ENCODE results near the gene CLEC11A.

The CLEC11A gene

DNA sequence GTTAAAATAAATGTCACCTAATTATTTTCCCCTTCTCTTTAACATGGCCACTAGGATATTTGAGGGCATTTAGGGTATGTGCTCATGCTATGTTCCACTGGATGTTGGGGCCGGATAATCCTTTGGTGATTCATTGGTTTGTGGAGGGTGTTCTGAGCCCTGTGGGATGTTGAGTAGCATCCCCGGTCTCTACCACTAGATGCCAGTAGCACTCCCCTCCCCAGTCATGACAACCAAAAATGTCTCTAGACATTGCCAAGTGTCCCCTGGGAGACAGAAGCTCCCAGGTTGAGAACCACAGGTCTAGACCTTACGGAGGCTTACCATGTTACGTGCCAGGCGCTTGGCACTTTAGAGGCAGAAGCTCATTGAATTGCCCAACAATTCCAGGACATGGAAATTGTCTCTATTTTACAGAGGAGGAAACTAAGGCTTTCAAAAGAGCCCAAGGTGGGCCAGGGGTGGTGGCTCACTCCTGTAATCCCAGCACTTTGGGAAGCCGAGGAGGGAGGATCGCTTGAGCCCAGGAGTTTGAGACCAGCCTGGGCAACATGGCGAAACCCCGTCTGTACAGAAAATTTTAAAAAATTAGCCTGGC, 17.6 kb upstream of the CLEC11A start:
- DNase-seq (ENCODE audit: low read depth) = no peak

DNA sequence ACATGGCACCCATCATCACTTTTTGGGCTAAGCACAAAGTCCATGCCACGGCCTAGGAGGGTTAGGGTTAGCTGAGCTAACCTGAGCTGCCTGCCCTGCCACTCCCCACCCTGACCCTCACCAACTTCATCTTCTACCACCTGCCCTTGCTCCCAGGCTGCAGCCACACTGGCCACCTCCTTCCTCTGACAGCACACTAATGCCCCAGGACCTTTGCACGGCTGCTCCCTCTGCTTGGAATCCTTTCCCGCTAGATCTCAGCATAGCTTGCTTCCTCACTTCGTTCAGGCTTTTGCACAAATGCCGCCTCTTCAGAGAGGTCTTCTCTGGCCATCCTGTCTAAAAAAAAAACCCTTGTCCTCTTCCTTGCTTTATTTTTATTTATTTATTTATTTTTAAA, 16.8 kb upstream of the CLEC11A start:
- no peak for DNase-seq (ENCODE audit: low read depth)

DNA sequence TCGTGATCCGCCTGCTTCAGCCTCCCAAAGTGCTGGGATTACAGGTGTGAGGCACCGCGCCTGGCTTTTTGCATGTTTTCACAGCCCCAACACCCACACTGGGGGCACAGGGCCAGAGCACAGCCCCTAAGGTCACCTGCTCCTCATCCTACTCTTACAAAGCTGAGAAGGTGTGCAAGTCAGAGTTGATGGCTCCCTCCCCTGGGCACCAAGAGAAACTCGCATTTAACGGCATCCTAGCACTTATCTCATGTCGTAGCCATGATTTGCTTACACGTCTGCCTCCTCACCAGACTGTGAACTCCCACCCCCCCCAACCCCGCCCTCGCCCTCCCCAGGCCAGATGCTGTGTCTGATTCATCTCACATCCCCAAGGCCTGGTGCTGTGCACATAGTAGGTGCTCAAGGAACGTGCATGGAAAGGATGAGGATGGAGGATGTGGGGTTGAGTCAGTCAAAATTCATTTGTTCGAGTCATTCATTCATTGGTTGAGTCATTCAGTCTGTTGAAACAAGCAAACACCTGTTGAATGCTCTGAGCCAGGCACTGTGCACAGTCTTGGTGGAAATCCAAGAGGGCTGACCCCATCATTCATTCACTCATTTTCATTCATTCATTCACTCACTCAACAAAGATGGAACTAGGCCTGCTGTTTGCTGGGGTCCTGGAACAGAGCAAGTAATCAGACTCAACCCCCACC, 14.8 kb upstream of the CLEC11A start:
- no peak for DNase-seq (ENCODE audit: low read depth)

DNA sequence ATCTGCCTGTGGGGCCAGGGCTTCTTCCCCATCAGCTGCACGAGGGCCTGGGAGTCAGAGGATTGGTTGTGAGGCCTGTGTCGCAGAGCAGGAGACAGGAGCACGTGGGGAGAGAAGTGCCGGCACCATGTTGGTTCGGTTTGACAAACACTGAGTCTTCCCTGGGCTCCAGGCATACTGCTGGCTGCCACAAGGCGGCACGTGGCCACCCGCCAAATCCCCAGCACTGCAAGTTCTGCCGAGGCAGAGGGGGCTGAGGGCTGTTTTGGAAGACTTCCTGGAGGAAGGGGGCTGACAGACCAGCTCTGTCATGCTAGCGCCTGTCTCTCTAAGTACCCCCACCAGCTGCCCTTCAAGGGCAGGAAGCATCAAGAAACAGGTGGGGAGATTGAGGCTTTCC, 13.1 kb upstream of the CLEC11A start:
- DNase-seq (ENCODE audit: low read depth) = no peak

DNA sequence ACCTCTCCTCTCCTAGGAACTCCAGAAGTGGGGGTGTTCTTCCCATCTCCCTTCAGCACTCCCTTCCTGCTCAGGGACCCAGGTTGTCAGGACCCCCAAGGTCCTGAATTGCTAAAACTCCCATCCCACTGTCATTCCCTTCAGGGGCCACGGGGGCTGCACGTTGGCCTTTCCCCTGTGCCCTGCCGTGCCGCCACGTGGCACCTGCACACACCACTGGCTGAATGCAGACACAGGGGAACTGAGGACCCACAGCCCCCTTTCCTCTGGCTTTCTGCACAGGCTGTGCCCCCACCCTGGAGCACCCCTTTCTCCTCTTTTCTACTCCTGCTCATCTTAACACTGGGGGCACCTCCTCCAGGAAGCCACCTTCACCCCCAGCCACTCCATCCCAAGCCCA, 12.6 kb upstream of the CLEC11A start:
- no peak for DNase-seq (ENCODE audit: low read depth)

DNA sequence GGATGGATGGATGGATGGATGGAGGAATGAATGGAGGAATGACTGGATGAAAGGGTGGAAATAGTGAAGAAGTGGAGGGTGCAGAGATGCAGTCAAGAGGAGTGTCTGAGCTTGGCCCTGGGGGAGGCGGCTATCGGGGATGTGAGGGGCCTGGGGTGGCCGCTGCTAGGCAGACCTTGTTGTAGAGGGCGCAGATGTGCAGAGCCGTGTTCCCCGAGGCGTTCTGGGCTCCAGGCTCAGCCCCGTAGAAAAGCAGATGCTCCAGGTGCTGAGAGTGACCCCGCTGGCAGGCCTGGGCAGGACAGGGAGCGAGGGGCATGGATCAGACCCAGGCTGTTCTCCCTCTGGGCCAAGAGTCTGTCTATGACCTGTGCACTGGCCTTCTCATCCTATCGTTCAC, 12.0 kb upstream of the CLEC11A start:
- DNase-seq (ENCODE audit: low read depth) = no peak

DNA sequence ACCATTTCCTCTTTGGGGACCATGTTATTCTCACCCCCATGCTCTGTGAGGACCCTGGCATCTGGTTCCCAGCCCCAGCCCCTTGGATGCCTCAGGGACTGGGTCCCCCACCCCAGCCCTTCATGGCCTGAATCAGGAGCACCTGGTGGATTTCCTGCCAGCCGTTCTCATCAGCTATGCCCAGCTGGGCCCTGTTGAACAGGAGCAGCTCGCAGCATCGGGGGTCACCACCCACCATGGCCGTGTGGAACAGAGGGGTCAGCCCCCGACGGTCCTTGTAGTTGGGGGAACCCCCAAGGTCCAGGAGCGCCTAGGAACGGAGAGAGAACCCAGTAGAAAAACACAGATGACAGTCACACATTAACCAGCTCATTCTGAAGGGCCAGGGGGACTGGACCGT, 11.4 kb upstream of the CLEC11A start:
- DNase-seq (ENCODE audit: low read depth) = no peak

DNA sequence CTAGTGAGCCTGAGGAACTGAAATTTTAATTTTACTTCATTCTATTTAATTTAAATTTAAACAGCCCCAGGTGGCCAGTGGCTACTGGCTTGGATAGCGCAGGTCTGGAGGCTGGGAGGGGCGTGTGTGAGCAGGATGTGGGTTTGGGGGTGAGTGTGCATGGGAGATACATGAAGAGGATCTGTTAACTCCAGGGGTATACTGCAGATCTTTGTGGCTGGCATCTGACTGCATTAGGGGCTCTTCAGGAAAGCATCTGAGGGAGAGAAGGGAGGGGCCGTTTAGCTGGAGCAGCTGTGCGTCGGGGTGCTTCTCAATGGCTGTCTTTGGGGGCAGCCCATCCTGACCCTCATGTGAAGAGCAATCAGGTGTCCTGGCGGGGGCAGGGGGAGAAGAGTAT, 10.3 kb upstream of the CLEC11A start:
- DNase-seq (ENCODE audit: low read depth) = no peak

DNA sequence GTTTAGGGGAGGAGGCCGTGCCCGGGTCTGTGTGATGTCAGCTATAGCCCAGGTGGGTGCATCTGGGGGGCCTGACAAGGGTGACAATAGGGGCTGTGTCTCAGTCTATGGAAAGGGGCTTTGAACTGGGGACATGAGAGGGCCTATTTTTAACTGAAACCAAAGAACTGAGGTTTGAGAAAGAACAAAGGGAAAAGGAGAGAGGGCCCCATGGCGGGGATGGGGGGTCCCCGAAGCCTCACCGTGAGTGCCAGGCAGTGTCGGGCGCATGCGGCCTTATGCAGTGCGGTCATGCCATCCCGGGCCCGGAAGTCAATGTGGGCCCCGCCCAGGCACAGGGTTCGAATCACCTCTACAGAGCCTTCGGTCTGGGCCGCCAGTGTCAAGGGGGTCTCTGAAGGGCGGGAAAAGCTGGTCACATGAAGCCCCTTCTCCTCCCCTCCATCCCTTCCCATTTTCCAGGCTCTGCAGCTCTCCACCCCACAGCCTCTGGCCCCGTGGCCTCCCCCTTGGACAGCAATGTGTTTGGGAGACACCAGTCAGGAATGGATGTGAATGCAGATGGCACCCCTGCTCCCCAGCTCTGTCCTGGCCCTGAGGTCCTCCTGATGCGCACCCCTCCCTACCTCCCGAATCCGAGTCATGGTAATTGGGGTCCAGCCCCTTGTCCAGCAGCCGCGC, 9.5 kb upstream of the CLEC11A start:
- DNase-seq (ENCODE audit: low read depth) = no peak

DNA sequence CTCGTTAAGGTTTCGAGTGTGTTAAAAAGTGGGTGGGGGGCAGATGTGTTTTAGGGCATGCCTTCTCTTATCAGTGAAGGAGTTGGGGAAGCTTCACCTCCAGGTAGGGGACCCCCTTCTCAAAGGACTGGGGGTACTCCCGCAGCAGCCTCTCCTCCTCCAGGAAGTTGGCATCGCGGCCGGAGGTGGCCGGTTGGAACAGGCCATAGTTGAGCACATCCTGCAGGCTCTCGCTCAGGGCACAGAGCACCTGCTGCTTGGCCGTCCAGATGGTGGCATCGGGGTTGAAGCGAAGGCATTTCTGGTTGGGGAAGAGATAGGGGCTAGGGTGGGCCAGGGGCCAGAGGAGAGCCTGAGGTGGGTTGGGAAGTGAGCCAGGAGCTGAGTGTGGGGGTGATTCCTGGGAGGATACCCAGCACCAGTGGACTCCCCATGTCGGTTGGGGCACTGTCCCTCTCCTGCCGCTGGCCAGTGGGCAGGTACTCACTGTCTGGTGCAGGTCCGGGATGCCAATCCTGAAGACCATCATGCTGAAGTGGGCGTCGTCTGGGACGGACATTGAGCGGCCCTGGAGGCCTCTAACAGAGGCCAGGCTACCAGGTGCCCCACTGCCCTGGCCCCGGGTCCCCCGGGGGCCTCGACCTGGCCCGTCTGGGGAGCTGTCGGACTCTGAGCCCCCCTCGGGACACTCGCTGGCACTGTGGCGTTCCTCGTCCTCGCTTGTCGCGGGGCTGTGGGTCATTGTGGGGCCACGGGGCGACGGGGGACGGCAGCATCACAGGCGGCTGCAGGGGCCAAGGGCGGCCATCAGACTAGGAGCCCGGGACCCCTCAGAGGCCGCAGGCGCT, 6.8 kb upstream of the CLEC11A start:
- no peak for DNase-seq (ENCODE audit: low read depth)

DNA sequence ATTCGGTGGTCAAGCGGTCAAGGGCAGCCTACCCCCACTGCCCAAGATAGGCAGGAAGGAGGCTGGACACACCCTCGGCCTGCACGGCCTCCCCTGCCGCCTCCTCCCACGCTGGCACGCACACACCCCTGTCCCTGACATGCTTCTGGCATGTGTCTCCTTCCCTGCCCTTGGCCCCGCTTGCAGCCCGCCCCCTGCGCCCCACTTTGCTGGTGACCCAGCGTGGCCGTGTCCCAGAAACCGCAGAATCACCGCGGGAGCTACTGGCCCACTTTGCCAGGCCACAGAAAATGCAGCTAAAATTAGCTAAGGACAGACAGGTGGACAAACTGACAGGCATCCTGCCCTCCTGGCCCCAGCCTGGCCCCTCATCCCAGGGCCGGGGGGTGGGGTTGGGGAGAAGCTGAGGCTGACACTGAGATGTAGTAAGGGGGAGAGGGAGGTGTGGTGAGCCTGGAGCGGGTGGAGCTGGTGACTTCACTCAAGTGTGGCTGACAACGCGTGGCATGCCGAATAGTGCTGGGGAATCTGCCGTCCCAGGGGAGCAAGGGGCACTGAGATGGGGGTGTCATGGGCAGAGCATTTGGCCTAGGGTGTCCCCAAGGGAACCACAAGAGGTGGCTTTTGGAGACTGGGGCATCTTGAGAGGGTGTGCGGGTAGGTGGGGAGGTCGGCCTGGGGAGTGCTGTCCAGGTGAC, 6.0 kb upstream of the CLEC11A start:
- DNase-seq (ENCODE audit: low read depth) = no peak

DNA sequence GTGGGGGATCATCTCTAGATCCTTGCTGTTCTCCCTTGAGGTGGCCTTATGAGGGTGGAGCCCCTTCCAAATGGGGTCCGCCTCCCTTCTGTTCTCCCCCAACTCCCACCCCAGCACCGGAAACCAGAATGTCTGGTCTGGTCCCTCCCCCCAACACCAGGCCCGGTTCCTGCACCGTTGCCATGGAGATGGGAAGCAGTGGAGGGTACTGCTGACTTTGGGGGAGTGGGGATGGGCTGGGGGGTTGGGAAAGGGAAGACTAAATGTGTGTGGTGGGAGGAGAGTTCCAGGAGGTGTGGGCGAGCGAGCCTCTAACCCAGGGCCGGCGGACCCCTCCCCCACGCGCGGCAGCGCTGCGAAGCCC, 5.3 kb upstream of the CLEC11A start:
- no peak for DNase-seq (ENCODE audit: low read depth)

DNA sequence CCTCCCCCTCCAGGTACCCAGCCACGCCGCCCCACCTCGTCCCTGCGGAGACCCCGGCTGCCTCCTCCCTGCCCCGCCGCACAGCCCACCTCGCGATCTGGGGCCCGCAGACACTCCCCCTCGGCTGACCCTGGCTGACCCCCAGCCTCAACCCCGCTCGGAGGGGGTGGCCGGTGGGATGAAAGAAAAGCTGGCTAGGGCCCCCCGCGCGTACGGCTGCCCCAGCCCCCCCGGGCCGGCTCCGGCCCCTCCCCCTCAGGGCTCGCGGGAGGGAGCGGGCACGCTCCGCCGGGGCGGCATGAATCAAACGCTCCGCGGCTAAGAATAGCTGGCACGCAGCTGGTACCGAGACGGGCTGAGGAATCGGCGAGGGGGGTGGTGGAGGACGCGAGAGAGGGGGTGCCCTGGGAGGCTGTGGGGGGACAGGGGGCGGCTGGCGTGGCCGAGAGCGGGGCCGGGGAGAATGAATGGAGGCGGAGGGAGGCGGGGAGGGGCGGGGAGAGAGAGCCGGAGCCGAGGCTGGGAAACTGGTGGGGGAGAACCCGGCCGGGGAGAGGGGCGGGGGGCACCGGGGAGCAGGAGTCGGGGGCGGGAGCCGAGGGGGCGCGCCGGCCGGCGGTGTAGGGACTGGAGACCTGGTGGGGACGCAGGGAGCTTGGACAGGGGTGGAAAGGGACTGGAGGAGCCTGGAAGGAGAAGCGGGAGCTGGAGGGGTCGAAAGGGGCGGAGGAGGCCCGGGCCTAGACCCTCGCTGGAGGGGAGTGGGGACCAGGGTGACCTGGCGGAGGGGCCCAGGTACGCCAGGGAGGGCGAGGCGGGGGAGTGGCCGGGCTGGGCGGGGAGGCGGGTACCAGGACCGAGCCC, 4.7 kb upstream of the CLEC11A start:
- DNase-seq (ENCODE audit: low read depth) = no peak

DNA sequence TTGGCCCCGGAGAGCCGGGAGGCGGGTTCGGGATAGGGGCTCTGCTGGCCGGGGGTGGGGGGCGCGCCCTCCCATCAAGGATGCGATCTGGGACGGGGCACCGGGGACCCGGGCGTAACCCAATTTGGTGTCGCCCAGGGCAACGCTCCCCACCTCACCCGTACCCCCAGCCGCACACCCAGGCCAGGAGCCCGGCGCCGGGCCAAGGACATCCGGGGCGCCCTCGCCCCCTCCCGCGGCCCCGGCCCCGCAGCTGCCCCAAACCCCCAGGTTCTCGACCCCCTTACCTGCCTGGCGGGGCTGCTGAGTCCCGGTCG, 4.1 kb upstream of the CLEC11A start:
- DNase-seq (ENCODE audit: low read depth) = no peak

DNA sequence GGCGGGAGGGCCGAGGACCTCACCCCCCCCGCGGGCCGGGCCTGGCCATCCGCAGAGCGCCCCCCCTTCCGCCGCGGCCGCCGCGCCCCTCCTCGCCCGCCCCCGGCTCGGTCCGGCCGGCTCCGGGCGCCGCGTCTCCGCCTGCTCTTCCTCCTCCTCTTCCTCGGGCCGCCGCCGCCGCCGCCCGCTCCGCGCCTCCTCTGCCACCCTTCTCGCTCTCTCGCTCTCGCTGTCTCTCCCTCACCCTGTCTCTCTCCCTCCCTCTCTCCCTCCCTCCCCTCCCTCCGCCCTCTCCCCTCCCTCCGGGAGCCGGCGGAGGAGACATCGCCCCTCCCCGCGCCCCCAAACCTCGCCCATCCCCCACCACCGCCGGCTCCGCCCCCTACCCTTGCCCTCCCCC, 3.6 kb upstream of the CLEC11A start, which contains the start of gene SHANK1:
Gene SHANK1, minus strand, starts transcription at position 237 of the 400 bp plus-strand sequence. CDS start 2,883 bp downstream, outside the sequence.
- DNase-seq (ENCODE audit: low read depth) = no peak

DNA sequence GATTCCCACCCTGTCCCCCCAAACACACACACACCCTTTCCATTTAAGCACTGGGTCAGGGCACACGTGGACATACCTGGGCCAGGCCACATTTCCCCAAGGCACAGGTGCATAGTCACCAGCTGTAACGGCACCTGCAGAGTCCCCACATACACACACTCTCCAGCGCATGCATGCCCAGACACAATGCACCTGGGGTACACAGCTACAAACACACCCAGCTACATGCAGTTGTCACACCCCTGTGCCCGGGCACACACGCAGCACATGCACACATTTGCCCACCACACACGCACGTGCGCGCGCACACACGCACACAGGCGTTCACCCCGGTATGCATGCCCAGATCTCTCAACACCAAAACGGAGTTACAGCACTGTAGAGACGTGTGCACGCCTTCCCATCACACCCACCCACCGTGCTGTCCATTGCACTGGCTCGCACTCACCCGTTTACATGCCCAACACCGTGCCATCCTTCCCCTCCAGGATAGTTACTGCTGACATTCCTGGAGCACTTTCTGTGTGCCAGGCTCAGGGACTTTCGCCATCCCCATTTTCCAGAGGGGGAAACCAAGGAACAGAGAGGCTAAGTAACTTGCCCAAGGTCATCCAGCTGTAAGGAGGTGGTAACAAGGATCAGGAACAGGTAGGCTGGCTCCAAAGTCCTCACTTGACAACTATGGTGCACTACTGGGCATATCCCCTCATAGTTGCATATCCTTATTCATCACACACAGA, 2.8 kb upstream of the CLEC11A start:
- no peak for DNase-seq (ENCODE audit: low read depth)

DNA sequence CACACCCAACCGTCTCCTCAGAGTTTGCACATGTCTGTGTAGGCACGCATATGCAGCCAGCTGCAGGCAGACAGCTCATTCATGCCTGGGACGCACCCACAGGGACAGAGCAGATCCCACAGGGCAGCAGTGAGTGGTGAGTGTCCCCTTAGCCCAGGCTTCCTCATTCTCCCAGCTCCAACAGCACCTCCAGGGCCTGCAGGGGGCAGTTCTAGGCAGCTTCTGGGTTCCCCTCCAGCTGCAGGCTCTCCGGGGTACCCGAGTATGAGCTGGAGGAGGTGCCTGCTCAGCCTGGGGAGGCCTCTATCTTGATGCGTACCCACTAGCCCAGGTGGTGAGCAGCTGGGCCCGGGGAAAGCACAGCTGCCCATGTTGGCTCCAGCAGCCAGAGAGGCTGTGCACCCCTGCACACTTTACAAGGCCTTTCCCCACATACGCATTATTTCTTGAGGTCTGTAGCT, 2.2 kb upstream of the CLEC11A start:
- DNase-seq (ENCODE audit: low read depth) = no peak

DNA sequence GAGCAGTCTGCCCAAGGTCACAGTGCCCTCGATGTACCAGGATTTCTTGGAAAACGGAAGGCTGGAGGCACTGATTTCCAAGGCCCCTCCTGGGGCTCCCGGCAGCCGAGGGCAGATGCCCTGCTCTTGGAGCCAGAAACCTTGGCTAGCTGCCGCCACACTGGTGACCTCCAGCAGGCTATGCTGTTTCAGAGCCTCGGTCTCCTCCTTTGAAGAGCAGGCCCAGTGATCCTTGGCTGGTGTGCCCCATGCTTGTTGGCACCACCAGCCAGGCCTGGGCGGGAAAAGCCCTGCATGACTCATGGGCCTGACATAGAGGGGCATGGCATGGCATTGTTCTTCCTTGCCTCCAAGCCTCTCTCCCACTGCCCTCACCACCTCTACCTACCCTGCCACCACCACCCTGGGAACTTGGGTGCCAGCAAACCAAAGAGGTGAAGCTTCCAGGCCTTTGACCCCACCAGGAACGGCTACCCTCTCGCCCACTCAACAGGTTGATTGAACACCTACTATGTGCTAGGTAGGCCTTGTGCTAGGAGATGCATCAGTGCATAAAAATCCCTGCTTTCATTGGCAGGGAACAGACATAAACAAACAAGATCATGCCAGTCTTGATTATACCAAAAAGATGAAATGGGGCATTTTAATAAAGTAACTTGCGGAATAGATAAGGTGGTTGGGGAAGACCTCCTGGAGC, 1.6 kb upstream of the CLEC11A start:
- DNase-seq (ENCODE audit: low read depth) = no peak

DNA sequence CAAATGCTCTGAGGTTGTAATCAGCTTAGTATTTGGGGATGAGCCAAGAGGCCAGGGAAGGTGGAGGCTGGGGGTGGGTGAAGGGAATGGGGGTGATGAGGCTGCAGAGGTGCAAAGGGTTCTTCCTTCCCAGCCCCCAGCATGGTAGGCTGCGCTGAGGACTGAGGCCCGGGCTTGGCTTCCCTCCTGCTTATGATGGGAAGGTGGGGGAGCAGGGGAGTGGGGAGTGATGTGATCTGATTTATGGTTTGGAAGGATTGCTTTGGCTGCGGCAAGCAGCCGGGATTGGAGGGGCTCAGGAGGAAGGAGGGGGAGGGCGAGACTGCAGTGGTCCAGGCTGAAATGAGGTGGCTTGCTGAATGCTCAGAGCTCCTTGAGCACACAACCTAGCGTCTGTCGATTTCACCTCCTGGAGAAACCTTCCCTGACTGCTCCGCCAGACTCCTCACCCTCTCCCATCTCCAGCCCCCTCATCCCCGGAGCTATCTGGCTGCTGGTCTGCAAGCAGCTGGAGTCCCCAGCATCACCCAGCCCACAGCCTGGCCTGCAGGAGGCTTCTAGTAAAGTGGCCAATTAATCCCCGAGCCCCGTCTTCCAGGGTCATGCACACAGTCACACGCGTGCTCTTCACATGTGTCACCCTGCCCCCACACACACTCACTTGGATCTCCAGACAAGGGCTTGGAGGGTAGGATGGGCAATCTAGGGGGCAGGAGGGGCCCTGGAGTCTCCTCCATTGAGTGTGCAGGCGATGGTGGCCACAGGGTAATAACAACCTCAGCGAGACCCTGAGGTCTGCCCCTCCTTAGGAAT, 757 bp upstream of the CLEC11A start:
- DNase-seq (ENCODE audit: low read depth) = no peak
